Neural crest cell (in vitro differentiated cells): ENCODE data around the gene UBE3B. TPM values are rescaled to one million over a fixed set of nuclear protein-coding genes. Genes with fewer than 3 reads are reported as not detected.

ENCODE experiments used
- DNase-seq: peaks from one replicate; pipeline ENCODE4 v3.0.0; 2021; ENCODE audit warnings: low read depth, mixed read lengths, low spot score
- H3K27ac Mint-ChIP-seq: one replicate; pipeline ENCODE4 v1.8.0; 2021; ENCODE audit warnings: mild to moderate bottlenecking, mixed read lengths; ENCODE audit not compliant: unreplicated experiment
- H3K27me3 Mint-ChIP-seq: 2 replicates; pipeline ENCODE4 v1.8.0; 2021; ENCODE audit warnings: low read depth, mild to moderate bottlenecking, mixed read lengths
- H3K36me3 Mint-ChIP-seq: 2 replicates; pipeline ENCODE4 v1.8.0; 2021; ENCODE audit warnings: low read depth, mild to moderate bottlenecking, mixed read lengths
- H3K4me1 Mint-ChIP-seq: 2 replicates; pipeline ENCODE4 v1.8.0; 2021; ENCODE audit warnings: mixed read lengths
- H3K4me3 Mint-ChIP-seq: one replicate; pipeline ENCODE4 v1.8.0; 2021; ENCODE audit warnings: mild to moderate bottlenecking, mixed read lengths
- H3K9me3 Mint-ChIP-seq: 2 replicates; pipeline ENCODE4 v1.8.0; 2021; ENCODE audit warnings: mixed read lengths
- total RNA-seq: library from RNA; stranded (reverse); gene quantifications from 2 replicates; pipeline ENCODE4 v1.2.1, GENCODE V29; 2021
- TF ChIP-seq, protein P1 (sequence below): fragments of 200-600 bp; sonication (generic); conservative IDR thresholded peaks from 2 replicates; pipeline ENCODE4 v1.5.0; 2021; ENCODE audit warnings: antibody characterized with exemption, mild to moderate bottlenecking

UBE3B gene
- total RNA-seq, 1 donor from 2014 or later, result 35.9 TPM

DNA sequence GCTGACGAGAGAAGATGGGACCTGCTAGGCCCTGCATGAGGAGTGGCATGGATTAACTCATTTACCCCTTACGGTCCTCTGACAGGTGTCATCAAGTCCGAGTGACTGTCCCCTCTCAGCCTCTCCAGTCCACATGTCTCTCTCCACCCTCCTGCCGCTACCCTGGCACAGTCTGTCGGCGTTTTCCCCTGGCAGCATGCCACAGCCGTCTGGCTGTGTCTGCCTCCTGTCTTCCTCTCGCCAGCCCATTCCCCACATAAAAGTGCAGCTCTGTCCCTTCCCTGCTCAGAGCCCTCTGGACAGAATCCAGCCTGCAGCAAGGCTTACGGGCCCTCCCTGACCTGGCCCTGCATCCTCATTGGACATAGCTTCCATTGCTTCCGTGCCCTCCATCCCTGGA is 45.6 kb downstream of the UBE3B start:
- no peak for DNase-seq
- TF ChIP-seq, protein P1, sequence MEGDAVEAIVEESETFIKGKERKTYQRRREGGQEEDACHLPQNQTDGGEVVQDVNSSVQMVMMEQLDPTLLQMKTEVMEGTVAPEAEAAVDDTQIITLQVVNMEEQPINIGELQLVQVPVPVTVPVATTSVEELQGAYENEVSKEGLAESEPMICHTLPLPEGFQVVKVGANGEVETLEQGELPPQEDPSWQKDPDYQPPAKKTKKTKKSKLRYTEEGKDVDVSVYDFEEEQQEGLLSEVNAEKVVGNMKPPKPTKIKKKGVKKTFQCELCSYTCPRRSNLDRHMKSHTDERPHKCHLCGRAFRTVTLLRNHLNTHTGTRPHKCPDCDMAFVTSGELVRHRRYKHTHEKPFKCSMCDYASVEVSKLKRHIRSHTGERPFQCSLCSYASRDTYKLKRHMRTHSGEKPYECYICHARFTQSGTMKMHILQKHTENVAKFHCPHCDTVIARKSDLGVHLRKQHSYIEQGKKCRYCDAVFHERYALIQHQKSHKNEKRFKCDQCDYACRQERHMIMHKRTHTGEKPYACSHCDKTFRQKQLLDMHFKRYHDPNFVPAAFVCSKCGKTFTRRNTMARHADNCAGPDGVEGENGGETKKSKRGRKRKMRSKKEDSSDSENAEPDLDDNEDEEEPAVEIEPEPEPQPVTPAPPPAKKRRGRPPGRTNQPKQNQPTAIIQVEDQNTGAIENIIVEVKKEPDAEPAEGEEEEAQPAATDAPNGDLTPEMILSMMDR, result no peak
- Mint-ChIP-seq H3K27me3 (no peaks in the 10 kb centered on the region), H3K27ac (peak overlapping the region; percentile 94), H3K4me3 (no peak overlapping the region), H3K4me1 (peaks cover 19% of the 10 kb centered on the region), H3K9me3 (no peaks in the 10 kb centered on the region), H3K36me3 (peaks cover 6% of the 10 kb centered on the region)

DNA sequence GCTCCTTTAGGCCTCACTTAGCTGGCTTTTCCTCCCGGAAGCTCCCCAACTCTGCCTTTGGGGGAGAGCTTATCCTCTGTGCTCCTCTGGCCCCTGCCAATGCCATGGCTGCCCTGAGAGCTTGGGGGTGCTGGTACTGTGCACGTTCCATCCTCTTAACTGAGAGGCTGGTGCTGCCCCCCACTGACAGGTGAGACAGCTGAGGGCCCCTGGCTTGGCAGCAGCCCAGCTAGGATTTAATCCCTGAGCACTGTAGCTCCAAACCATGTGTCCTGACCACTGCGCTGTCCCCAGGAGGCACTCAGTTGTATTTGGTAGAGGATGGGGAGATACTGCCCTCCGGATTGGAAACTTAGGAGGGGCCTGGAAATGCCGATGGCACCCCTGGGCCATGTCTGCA is 46.1 kb downstream of the UBE3B start:
- Mint-ChIP-seq H3K27ac (peak overlapping the region; percentile 94), H3K36me3 (peaks cover 6% of the 10 kb centered on the region), H3K4me1 (peaks cover 19% of the 10 kb centered on the region), H3K27me3 (no peaks in the 10 kb centered on the region), H3K4me3 (no peak overlapping the region), H3K9me3 (no peaks in the 10 kb centered on the region)
- DNase-seq, result no peak
- TF ChIP-seq, protein P1, result no peak

DNA sequence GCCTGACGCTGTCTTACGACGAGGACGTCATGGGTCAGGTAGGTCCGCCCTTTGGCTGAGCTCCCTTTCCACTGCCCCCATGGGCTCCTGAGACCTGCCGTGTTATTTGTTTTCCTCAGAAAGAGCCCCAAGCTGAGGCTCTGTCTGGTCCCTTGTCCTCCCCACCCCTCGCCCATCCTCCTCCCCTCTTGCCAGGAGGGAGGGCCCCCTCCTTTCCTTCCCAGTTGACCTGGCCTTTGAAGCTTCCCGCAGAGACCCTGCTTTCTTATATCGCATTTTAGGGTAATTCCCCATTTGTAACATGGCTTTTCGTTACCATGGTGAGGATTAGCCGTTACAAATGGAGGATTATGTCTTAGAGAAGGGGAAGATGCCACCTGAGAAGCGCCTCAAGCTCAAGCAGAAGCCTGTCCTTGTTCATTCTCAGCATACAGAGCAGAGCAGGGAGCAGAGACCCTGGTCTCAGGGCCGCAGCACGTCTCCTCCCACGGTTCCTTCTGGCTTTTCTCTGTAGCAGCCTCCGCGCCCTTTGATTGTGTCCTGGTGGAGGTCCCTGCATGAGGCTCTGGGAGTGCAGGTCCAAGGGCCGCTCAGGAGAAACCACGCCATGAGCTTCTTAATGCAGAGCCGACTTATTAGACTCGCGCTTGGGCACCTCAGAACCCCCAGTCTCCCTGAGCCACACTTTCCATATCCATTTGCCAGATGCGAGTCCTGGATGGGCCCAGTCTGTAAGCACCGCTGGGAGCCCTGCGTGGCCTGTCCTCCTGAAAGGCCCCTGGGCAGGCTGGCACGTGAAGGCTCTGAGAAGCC is 47.2 kb downstream of the UBE3B start:
- no peak for DNase-seq
- TF ChIP-seq, protein P1, result no peak
- H3K27ac Mint-ChIP-seq, result peak overlapping the region; percentile 43
- H3K9me3 Mint-ChIP-seq, result no peaks in the 10 kb centered on the region
- peaks cover 16% of the 10 kb centered on the region for H3K4me1 Mint-ChIP-seq
- no peak overlapping the region for H3K4me3 Mint-ChIP-seq
- H3K36me3 Mint-ChIP-seq, result peaks cover 6% of the 10 kb centered on the region
- H3K27me3 Mint-ChIP-seq, result no peaks in the 10 kb centered on the region

DNA sequence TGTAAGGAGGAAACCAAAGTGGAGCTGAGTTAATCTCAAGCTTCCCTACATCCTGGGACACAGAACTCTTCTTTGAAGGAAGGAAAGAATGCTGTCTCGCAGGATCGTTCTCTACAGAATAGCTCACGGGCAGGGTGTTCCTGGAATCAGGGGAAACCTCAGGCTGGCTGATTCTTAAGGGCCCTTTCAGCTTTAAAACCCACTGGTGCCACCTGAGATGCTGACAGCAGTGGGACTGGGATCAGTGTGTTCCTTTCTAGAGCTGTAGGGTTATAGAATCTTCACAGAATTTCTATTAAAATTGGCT is 47.8 kb downstream of the UBE3B start:
- Mint-ChIP-seq H3K27me3 (no peaks in the 10 kb centered on the region), H3K36me3 (peaks cover 6% of the 10 kb centered on the region), H3K4me1 (peaks cover 22% of the 10 kb centered on the region), H3K4me3 (no peak overlapping the region), H3K27ac (peak overlapping the region; percentile 43), H3K9me3 (no peaks in the 10 kb centered on the region)
- DNase-seq, result no peak
- TF ChIP-seq, protein P1, result no peak

DNA sequence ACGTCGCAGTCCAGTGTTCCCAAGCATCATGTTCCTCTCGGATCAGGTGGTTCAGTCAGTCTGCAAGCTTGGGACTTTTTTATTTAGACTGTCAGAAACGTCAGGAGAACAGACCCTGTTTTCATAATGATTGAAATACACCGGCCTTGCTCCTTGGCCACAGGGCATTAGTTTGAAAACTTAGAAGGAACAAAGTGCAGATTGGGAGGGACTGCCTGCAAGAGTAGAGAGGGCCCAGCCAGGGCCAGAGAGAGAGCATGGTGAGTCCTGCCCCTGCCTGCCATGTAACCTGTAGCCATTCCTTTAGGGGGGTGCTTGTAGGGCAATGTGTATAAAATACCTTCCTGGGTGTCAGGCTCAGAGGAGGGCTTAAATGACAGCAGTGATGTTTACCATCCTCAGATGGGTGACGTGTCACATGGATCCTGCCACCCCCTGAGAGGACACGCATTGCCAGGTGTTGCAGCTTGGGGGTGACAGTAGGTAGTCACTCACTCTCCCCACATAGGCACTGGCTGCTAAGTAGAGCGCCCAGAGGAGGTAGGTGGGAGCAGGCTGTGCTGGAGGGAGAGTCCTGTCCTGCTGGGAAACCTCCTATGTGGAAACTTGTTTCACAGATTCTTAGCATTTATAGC is 50.2 kb downstream of the UBE3B start:
- H3K36me3 Mint-ChIP-seq, result peaks cover 4% of the 10 kb centered on the region
- no peak for DNase-seq
- H3K27me3 Mint-ChIP-seq, result no peaks in the 10 kb centered on the region
- no peak overlapping the region for H3K4me3 Mint-ChIP-seq
- TF ChIP-seq, protein P1, result no peak
- no peaks in the 10 kb centered on the region for H3K9me3 Mint-ChIP-seq
- peaks cover 24% of the 10 kb centered on the region for H3K4me1 Mint-ChIP-seq
- H3K27ac Mint-ChIP-seq, result no peak overlapping the region
